Sigmoid colon (tissue), 4 donors: ENCODE measurements around the gene TPR.

Experiments used
- CTCF ChIP-seq, 4 experiments: fragments of 450-650 bp in 3 of 4; fragments of 200-600 bp in 1 of 4; IDR thresholded peaks; one replicate each; pipeline ENCODE4 v1.5.1; 2016 to 2019; ENCODE audit warnings: antibody characterized with exemption in 4 of 4, mild to moderate bottlenecking in 3 of 4, moderate library complexity in 2 of 4
- EP300 ChIP-seq, 4 donors: sonication (generic); formaldehyde crosslinking; IDR thresholded peaks; one replicate each; pipeline ENCODE4 v1.6.1; 2017; ENCODE audit warnings: antibody characterized with exemption in 4 of 4
- POLR2A ChIP-seq, 2 donors: fragments of 450-650 bp; IDR thresholded peaks; one replicate each; pipeline ENCODE4 v1.6.1; 2016; ENCODE audit warnings: antibody characterized with exemption in 2 of 2, mild to moderate bottlenecking in 2 of 2, moderate library complexity in 2 of 2
- POLR2AphosphoS5 ChIP-seq, 4 donors: sonication (generic); formaldehyde crosslinking; IDR thresholded peaks; one replicate each; pipeline ENCODE4 v1.6.1; 2017; ENCODE audit warnings: antibody characterized with exemption in 4 of 4

GRCh38 chr1:186403632-186404031, 28.6 kb upstream of the TPR start:
- TF ChIP-seq CTCF (IDR thresholded peaks at IDR 0.05): no peak
- no peak for TF ChIP-seq POLR2A (IDR thresholded peaks at IDR 0.05)
- no peak for TF ChIP-seq POLR2AphosphoS5 (IDR thresholded peaks at IDR 0.05)
- no peak for TF ChIP-seq EP300 (IDR thresholded peaks at IDR 0.05)
